HEK293T (cell line): Measurements from ENCODE around the gene CDH4.

Source experiments
- ARNT ChIP-seq: fragments of 450-650 bp; IDR thresholded peaks from 2 replicates; pipeline ENCODE4 v1.6.1; 2017; ENCODE audit warnings: mild to moderate bottlenecking
- BHLHE40 ChIP-seq: fragments of 450-650 bp; IDR thresholded peaks from 2 replicates; pipeline ENCODE4 v1.6.1; 2016; ENCODE audit warnings: mild to moderate bottlenecking, moderate library complexity, borderline replicate concordance
- FOXA1 ChIP-seq: fragments of 450-650 bp; IDR thresholded peaks from 2 replicates; pipeline ENCODE4 v1.6.1; 2016; ENCODE audit warnings: mild to moderate bottlenecking
- FOXK2 ChIP-seq: fragments of 450-650 bp; IDR thresholded peaks from 2 replicates; pipeline ENCODE4 v1.6.1; 2016; ENCODE audit warnings: mild to moderate bottlenecking
- FOXM1 ChIP-seq: fragments of 450-650 bp; IDR thresholded peaks from 2 replicates; pipeline ENCODE4 v1.6.1; 2017; ENCODE audit warnings: mild to moderate bottlenecking, borderline replicate concordance
- HDGF ChIP-seq: fragments of 450-650 bp; IDR thresholded peaks from 2 replicates; pipeline ENCODE4 v1.6.1; 2017; ENCODE audit warnings: antibody characterized with exemption, borderline replicate concordance
- L3MBTL2 ChIP-seq: fragments of 450-650 bp; conservative IDR thresholded peaks from 2 replicates; pipeline ENCODE4 v1.6.1; 2016; ENCODE audit warnings: mild to moderate bottlenecking
- LEF1 ChIP-seq: fragments of 450-650 bp; IDR thresholded peaks from 2 replicates; pipeline ENCODE4 v1.6.1; 2017; ENCODE audit warnings: mild to moderate bottlenecking, borderline replicate concordance
- SP1 ChIP-seq: fragments of 450-650 bp; IDR thresholded peaks from 2 replicates; pipeline ENCODE4 v1.6.1; 2017
- SUZ12 ChIP-seq: fragments of 450-650 bp; IDR thresholded peaks from 2 replicates; pipeline ENCODE4 v1.6.1; 2016; ENCODE audit warnings: mild to moderate bottlenecking
- TARDBP ChIP-seq: fragments of 450-650 bp; IDR thresholded peaks from 2 replicates; pipeline ENCODE4 v1.6.1; 2016
- TF ChIP-seq, protein P1 (sequence below): fragments of 450-650 bp; IDR thresholded peaks from 2 replicates; pipeline ENCODE4 v1.6.1; 2016

DNA sequence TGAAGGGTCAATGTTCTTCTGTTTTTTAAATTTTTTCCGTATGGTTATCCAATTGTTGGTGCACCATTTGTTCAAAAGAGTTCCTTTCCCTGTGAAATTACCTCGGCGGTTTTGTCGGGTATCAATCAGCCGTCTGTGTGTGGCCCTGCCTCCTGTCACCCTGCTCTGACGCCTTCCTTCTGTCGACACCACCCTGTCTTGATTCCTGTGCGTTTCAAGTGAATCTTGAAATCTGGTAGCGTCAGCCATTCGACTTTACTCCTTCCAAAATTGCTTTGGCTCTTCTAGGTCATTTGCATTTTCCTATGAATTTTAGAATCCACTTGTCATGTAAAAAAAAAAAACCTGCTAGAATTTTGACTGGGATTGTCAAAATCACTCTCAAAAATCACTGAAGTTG is 181.1 kb downstream of the CDH4 start:
- TF ChIP-seq FOXM1: no peak
- TF ChIP-seq SP1: no peak
- no peak for TF ChIP-seq HDGF
- TF ChIP-seq FOXK2: no peak
- TF ChIP-seq L3MBTL2: no peak
- TF ChIP-seq LEF1: no peak
- TF ChIP-seq FOXA1: no peak
- TF ChIP-seq BHLHE40: no peak
- no peak for TF ChIP-seq ARNT
- TF ChIP-seq SUZ12: no peak
- TF ChIP-seq TARDBP: no peak
- TF ChIP-seq, protein P1, sequence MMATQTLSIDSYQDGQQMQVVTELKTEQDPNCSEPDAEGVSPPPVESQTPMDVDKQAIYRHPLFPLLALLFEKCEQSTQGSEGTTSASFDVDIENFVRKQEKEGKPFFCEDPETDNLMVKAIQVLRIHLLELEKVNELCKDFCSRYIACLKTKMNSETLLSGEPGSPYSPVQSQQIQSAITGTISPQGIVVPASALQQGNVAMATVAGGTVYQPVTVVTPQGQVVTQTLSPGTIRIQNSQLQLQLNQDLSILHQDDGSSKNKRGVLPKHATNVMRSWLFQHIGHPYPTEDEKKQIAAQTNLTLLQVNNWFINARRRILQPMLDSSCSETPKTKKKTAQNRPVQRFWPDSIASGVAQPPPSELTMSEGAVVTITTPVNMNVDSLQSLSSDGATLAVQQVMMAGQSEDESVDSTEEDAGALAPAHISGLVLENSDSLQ: no peak
